KMS-11 (cell line): ENCODE results near the gene KITLG.

Experiments
- H2AFZ ChIP-seq: fragments of 200-600 bp; sonication (generic); 2 replicates; pipeline ENCODE4 v1.6.1; 2016; ENCODE audit warnings: antibody characterized with exemption, mixed run types, low read depth
- H3K27ac ChIP-seq: fragments of 200-600 bp; sonication (generic); 2 replicates; pipeline ENCODE4 v1.6.1; 2016; ENCODE audit warnings: mild to moderate bottlenecking, mixed run types
- H3K27me3 ChIP-seq: fragments of 200-600 bp; sonication (generic); 2 replicates; pipeline ENCODE4 v1.6.1; 2017; ENCODE audit warnings: mild to moderate bottlenecking, low read depth, mixed run types, moderate library complexity; ENCODE audit not compliant: insufficient read depth
- H3K36me3 ChIP-seq: fragments of 200-600 bp; sonication (generic); 2 replicates; pipeline ENCODE4 v1.6.1; 2017; ENCODE audit warnings: mild to moderate bottlenecking, mixed run types; ENCODE audit not compliant: insufficient read depth
- H3K4me1 ChIP-seq: fragments of 200-600 bp; sonication (generic); 2 replicates; pipeline ENCODE4 v1.6.1; 2016; ENCODE audit warnings: mild to moderate bottlenecking, low read depth, mixed run types; ENCODE audit not compliant: poor library complexity, severe bottlenecking
- H3K4me2 ChIP-seq: fragments of 200-600 bp; sonication (generic); 2 replicates; pipeline ENCODE4 v1.7.0; 2016; ENCODE audit warnings: mild to moderate bottlenecking, mixed run types
- H3K4me3 ChIP-seq: fragments of 200-600 bp; sonication (generic); IDR thresholded peaks from 2 replicates; pipeline ENCODE4 v1.6.1; 2017; ENCODE audit warnings: low read depth, low read length, mixed read lengths; ENCODE audit not compliant: insufficient read depth
- H3K79me2 ChIP-seq: fragments of 200-600 bp; sonication (generic); 2 replicates; pipeline ENCODE4 v1.6.1; 2016; ENCODE audit warnings: low read depth, mixed run types; ENCODE audit not compliant: insufficient read depth
- H3K9ac ChIP-seq: fragments of 200-600 bp; sonication (generic); 2 replicates; pipeline ENCODE4 v1.6.1; 2016; ENCODE audit warnings: mild to moderate bottlenecking, mixed run types
- H4K20me1 ChIP-seq: fragments of 200-600 bp; sonication (generic); 2 replicates; pipeline ENCODE4 v1.6.1; 2016; ENCODE audit warnings: mild to moderate bottlenecking, mixed run types; ENCODE audit not compliant: insufficient read depth
- CTCF ChIP-seq: fragments of 200-600 bp; sonication (generic); conservative IDR thresholded peaks from 2 replicates; pipeline ENCODE4 v1.6.1; 2017; ENCODE audit warnings: low read depth, mild to moderate bottlenecking, antibody characterized with exemption, low read length, moderate library complexity, mixed read lengths

Gene KITLG

GRCh38 chr12:88624911-88625310 is 44.6 kb upstream of the KITLG start:
- Histone ChIP-seq H3K4me2 (no peak overlapping the region), H2AFZ (no peak overlapping the region), H3K36me3 (no peaks in the 10 kb centered on the region), H3K9ac (no peak overlapping the region), H3K4me3 (no peak overlapping the region), H3K79me2 (no peaks in the 10 kb centered on the region), H3K27me3 (no peaks in the 10 kb centered on the region), H3K4me1 (no peaks in the 10 kb centered on the region), H4K20me1 (no peaks in the 10 kb centered on the region), H3K27ac (no peak overlapping the region)
- no peak for TF ChIP-seq CTCF

DNA sequence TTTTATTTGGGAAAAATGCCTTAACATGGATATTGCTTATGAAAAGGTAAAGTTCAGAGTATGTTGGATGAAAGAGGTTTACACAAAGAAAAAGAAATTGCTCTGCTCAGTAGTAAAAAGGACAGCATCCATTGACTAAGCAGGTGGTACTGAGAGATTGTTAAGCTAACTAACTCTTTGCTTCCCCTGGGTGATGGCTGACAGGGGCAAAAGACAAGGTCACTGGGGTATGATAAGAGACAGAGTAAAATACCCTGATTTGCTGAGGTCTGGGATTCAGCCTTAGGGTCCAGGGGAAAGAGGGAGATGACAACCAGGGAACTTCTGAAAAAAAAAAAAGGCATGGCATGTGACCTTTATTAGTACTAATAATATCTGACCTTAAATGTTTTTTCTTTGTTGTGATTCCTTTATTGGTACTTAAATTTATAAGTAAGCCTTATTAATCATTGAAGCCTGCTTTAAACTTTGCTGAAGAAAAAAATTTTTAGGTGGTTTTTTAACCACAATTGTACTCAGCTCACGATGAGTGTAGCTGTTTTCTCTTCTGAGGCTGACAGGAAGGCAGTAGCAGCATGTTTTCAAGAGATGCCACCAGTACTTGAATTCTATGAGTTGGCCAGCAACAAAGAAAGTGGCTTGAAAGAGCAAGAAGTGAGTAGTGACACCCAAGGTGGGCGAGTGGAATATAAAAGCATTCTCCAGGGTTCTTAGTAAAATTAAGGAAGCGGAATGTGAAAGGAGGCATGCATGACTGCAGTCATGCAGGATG is 43.7 kb upstream of the KITLG start:
- Histone ChIP-seq H4K20me1 (no peaks in the 10 kb centered on the region), H3K79me2 (no peaks in the 10 kb centered on the region), H3K27ac (no peak overlapping the region), H2AFZ (no peak overlapping the region), H3K4me1 (no peaks in the 10 kb centered on the region), H3K9ac (no peak overlapping the region), H3K27me3 (no peaks in the 10 kb centered on the region), H3K4me3 (no peak overlapping the region), H3K4me2 (no peak overlapping the region), H3K36me3 (no peaks in the 10 kb centered on the region)
- no peak for TF ChIP-seq CTCF

DNA sequence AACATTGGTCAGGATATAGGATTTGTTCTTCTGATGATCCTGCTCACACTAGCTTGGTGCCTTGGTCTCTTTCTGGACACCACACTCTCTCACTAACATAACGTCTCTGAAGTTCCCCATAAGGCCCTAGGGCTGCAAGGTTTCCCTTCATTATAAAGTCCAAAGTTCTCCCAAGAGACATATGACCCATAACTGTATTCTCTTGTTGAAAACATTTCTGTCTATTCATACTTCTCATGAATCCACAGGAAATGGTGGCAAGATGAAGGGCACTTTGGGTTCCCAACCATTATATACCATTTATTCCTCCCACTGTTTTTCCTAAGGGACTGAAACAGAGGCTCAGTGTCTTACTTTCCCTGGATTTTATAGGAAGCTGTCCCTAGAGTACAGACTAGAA is 37.1 kb upstream of the KITLG start:
- H3K36me3 ChIP-seq, result no peaks in the 10 kb centered on the region
- H2AFZ ChIP-seq, result no peak overlapping the region
- no peak overlapping the region for H3K9ac ChIP-seq
- H3K4me2 ChIP-seq, result no peak overlapping the region
- no peak for TF ChIP-seq CTCF
- no peaks in the 10 kb centered on the region for H3K79me2 ChIP-seq
- H4K20me1 ChIP-seq, result no peaks in the 10 kb centered on the region
- no peaks in the 10 kb centered on the region for H3K27me3 ChIP-seq
- H3K4me3 ChIP-seq, result no peak overlapping the region
- no peaks in the 10 kb centered on the region for H3K4me1 ChIP-seq
- H3K27ac ChIP-seq, result no peak overlapping the region

GRCh38 chr12:88615490-88615889 is 35.2 kb upstream of the KITLG start:
- H3K4me2 ChIP-seq, result no peak overlapping the region
- H3K79me2 ChIP-seq, result no peaks in the 10 kb centered on the region
- H3K4me3 ChIP-seq, result no peak overlapping the region
- H3K9ac ChIP-seq, result no peak overlapping the region
- no peaks in the 10 kb centered on the region for H3K27me3 ChIP-seq
- no peak for TF ChIP-seq CTCF
- no peak overlapping the region for H2AFZ ChIP-seq
- no peaks in the 10 kb centered on the region for H4K20me1 ChIP-seq
- no peak overlapping the region for H3K27ac ChIP-seq
- H3K4me1 ChIP-seq, result no peaks in the 10 kb centered on the region
- no peaks in the 10 kb centered on the region for H3K36me3 ChIP-seq
